ENCODE results near the gene KCTD17.

KCTD17 gene

GRCh38 chr22:37103656-37104452 lies 52.3 kb downstream of the KCTD17 start:
- no peak for DNase-seq (ENCODE audit: low read depth)

GRCh38 chr22:37105154-37105553 lies 53.6 kb downstream of the KCTD17 start:
- no peak for DNase-seq (ENCODE audit: low read depth)

- DNase-seq (ENCODE audit: low read depth): no peak
These were observed 54.4 kb downstream of the KCTD17 start for GRCh38 chr22:37105990-37106389.

DNA sequence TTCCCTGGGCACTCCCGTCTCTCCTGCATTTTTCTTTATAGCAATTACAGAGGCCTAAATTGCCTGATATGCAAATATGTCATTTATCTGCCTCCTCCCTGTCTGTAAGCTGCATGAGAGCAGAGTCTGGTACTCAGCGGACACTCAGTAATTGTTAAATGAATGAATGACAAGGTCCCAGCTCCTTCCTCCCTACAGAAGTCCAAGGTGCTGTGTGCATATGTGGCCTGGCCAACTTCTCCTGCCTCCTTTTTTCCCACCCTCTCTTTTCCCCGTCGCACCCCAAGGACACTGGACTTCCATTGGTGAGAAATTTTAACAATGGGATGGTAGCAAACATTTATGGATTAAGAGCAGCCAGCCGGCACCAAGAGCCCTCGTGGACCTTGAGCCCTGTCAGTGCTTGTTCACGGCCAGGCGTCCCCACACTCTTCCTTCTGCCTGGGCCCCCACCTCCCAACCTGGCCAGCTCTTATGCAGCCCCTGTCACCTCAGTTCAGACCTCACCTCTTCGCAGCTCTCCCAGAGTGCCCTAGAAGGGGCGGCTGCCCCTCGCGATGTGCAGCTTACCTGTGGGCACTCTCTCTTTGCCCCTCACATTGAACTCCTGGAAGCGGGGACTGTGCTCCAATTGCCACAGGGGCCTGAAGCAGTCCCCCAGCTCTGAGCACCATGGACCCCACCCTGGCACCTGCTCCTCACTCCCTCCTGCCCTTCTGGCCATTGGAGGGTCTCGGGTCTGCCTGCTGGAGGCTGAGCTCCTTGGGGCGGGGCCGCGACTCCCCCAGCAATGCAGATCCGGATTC lies 56.5 kb downstream of the KCTD17 start:
- no peak for DNase-seq (ENCODE audit: low read depth)

DNA sequence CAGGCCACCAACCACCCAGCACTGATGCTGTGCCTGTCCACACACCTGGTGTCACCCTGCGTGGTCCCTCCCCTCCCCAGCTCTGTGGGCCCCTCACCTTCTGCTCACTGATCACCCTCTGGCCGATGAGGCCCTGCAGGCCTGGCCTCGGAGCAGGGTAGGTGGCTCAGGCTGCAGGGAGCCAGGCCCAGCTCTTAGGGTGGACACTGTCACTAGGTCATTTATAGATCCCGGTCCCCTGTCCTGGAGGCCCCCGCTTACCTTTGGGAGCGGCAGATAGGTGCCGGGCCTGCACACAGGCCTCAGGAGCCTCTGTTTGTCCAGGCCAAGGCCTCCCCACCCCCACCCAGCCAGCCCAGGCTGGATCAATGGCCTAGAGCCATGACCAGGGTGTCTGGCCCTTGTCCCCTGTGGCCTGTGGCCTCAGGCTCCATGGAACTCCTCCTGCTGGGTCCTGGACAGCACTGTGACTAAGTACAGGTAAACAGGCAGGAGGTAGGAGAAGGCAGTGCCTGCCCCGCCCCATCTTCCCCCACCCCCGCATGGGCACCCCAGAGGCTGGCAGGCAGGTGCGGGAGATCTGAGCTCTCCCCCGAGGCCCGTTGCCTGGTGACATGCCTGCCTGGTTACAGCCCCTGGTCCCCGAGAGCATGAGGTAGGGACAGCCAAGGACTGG lies 57.8 kb downstream of the KCTD17 start, which contains the start of gene TMPRSS6:
Gene TMPRSS6, minus strand, starts transcription at position 472 of the 676 bp plus-strand sequence. CDS start 6,296 bp downstream, outside the sequence.
- DNase-seq (ENCODE audit: low read depth): no peak

DNA sequence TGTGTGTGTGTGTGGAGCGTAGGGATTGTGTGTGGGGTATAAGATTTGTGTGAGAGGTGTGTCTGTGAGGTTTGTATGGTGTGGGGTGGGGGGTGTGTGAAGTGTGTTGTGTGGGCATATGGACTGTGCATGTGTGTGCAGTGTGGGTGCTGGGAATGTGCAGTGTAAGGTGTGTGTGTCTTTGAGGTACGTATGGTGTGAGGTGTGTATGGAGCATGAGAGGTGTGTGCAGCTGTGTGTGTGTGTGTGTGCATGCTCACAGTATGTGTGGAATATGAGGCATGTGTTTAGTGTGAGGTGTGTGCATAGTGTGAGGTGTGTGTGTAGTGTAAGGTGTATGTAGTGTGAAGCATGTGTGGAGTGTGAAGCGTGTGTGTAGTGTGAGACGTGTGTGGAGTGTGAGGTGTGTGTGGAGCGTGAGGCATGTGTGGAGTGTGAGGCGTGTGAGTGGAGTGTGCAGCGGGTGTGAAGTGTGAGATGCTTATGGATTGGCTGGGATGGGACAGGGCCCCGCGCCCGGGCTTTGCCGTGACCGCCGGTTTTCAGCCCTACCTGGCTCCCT lies 59.7 kb downstream of the KCTD17 start:
- DNase-seq (ENCODE audit: low read depth): no peak

DNA sequence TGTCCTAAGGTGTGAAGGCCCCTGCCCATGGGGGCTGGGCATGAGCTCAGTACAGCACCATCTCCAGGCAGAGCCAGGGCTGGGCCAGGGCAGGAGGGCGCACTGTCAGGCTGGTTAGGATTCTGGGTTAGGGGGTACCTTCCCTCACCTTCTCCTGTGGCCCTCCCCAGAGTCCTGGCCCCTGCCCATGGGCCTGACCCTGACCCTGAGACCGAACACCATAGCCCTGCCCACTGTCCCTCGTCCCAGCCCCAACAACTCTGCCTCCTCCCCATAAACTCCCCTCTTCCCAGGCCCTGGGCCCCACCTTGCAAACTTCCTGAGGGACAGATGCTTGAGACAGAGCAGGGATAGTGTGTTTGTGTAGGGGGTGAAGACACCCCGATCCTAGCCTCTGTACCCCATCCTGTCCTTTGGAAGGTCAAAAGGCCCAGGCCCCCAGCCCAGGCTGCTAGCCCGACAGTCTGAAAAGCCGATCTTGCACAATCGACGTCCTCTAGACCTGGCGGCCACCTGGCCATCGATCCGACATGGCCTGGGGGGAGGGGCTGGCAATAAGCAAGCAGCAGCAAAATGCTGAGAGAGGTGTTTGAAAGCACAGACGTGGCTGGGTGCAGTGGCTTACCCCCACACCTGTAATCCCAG lies 60.7 kb downstream of the KCTD17 start:
- no peak for DNase-seq (ENCODE audit: low read depth)
